ENCODE results near the gene TENM4.

TENM4 gene

DNA sequence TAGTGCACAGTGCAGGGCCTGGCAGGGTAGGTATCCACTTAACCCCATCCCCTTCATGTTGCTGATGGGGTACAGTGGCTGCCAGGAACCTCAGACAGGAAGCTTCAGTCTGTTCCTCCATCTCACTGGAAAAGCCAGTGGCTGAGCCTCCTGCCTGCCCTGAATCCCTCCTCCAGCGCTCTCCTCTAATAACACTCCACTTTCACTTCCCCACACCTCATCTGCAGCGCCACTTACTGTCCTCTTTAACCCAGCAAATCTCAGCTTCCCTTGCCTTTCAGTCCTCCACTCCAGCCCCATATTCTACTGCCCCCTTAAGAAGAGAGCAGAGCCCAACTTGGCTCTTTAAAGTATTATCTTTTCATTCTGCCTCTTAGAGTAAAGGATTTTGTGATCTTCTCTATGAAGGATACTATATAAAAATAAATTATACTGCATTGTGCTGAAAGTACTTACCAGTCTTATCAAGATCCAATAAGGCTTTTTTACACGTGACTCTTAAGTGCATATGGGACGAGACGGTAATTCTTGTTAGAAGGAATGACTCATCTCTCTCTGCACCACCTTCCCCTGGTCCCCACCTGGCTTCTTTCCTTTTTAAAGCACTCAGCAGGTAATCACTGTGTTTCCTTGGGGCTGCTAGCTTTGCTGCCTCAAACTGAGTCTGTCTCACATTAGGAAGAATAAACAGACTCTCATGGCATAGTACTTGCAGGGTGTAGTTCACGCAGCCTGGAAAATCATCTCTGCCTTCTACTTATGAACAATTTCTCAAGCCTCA, 628.1 kb downstream of the TENM4 start:
- no peak for DNase-seq (ENCODE audit: low read depth in 2 of 2)

DNA sequence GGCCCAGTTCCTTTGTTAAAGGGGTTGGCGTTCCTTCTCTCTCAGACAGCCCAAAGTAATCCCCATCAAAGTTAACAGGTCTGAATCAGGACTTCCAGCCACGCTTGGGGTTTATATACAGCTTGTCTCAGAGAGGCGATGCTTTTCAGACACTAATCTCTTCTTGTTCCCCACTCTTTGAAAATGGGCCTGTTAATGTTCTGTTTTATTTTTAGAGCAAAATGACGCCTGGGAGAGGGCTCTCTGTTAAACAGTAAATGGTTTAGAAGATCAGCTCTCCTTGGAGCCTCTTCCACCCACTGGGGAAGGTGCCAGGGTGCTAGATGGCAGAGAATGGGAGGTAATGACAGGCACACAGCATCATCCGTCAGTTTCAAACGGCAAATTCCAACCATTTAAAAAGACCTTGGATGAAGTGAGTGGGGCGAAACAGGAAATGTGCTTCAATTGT, 630.2 kb downstream of the TENM4 start:
- no peak for DNase-seq (ENCODE audit: low read depth in 2 of 2)

DNA sequence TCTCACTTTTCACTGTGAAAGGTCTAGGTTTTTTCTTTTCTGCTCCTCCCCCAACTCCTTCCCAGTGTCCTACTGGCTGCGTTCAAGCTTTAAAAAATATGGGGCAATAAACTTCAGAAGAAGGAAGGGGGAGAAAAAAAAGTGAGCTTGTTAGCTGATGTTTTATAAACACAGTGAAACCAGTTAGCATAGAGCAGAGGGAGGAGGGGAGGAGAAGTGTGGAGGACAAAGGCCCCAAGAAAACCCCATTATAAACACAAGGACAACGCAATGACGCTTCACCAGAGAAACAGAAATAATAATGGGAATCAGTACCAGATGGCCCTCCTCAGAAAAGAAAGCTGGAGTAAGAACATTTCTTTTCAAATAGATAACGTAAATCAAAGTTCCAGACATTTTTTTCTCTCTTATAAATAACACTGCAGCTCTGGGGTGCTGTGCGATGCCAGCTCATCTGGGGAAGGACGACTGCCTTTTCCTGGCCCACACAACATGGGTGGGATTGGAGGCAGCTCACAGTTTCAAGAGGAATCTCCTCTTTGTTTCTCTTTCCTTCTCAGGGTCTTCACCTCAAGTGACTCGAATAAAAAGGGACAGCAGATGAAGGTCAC, 630.8 kb downstream of the TENM4 start:
- no peak for DNase-seq (ENCODE audit: low read depth in 2 of 2)

DNA sequence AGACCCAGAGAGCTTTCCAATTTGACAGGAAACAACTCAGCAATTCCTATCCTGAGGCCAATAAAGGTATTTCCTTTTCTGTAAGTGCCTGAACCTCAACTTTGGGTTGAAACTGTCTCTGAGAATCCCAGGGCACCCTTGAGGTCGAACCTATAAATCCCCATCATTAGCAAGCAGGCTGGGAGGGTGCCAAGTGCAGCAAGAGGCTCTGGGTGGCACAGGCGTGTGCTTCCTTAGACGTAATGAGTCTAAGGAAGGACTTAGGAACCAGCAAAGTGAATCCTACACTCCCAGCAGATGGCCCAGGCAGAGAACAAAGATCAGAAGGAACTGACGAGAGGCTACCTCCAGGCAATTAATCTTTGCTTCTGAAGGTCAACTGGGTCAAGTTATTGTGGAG, 631.9 kb downstream of the TENM4 start:
- no peak for DNase-seq (ENCODE audit: low read depth in 2 of 2)

DNA sequence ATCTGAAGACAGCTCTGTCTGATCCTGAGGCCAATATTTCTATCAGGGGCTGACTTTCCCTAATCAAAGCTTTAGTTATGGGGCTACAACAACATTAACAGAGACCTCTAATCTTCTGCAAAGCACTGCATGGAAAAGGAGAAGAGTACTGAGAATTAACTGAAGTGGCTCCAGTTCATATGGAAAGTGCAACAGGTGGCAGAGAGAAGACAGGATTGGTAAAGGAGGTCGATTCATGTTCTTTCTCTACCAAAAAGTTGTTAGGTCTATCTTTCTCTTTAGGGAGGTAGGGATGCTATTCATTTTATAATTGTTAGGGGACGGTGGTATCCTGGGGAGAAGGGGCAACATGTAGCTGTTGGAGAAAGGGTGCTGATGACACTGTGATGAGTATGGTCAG, 633.5 kb downstream of the TENM4 start:
- DNase-seq (ENCODE audit: low read depth in 2 of 2), result no peak

DNA sequence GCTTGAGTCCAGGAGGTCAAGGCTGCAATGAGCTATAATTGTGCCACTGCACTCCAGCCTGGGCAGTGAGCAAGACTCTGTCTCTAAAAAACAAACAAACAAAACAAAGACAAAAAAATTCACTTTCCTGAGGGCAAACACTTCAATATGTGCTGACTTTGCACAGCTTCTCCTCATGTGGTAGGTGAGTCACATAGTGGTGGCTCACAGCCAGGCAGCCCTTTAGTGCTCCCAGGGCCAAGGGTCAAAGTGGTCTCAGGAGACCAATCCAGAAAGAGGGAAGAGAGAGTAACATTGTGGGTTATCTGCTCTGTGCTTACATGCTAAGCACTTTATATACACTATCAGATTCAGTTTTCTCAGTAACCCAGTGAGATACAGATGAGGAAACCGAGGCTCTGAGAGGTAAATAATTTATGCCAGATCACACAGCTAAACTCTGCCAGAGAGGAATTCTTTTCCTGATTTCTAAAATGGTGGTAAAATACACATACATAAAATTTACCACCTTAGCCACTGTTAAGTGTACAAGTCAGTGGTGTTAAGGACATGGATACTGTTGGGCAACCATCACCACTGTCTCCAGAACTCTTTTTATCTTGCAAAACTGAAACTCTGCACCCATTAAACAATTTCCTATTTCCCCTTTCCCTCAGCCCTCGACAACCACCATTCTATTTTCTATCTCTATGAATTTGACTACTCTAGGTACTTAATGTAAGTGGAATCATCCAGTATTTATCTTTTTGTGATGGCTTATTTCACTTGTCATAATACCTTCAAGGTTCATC, 634.4 kb downstream of the TENM4 start:
- no peak for DNase-seq (ENCODE audit: low read depth in 2 of 2)

DNA sequence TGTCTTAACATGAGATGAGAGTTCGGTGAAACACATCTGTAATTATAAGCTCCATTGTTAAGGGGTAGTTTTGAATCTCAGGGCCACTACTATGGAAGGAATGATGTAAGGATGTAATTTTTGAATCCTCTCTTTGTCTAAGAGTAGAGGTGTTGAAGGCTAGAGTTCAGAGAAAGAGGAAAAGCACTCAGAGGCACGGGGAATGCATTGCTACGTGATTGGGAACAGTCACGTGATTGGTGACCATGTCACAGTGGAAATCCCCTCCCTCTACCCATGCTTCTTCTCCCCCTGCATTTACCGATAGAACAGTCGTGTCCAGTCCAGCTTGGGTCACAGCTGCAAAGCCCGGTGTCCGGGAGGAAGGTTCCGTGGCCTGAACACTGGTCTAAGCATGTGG, 635.8 kb downstream of the TENM4 start:
- no peak for DNase-seq (ENCODE audit: low read depth in 2 of 2)

DNA sequence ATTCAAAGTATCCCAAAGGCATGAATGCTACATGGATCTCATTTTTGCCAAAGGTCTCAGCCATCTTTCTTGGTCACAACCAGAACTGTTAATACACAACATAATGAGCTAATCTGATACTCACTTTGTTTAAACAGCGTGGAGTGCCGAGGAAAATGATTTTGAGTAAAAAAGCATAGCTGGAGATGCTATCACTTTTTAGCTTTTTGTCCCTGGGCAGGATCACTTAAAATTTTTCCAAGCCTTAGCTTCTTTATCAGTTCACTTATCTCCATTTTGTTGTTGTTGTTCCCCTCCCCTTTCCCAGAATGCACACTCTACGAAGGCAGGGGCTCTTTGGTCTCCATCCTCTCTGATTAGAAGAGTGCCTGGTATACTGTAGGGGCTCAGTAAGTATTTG, 636.8 kb downstream of the TENM4 start:
- DNase-seq (ENCODE audit: low read depth in 2 of 2), result no peak

DNA sequence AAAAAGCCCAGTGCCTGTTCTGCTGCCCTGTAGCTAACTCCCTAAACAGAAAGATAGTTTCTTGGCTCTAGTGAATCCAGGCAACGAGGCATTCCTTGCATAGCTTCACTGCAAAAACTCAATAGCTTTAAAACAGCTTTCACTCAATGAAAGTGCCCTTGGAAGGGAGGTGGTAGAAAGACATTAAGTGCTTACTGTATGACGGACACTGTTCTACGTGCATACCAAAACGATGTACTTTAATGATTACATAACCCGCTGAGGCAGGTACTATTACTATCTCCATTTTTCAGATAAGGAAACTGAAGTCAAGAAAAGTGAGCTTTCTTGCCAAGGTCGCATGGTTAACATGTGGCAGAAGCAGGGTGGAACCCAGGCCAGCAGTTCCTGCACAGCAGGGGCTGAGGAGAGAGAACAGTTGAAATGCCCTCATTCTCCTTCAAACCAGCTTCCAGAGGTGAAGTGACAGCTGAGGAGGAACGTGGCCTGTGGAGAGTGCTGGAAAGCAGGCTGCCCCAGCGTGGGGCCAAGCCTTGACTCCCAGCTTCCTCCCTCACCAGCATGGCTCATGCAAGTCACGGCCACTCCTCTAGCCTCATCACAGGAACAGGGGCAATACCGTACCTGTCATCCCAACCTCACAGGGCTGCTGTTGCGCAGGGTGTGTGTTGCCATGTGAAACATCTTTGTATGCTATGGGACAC, 638.6 kb downstream of the TENM4 start:
- DNase-seq (ENCODE audit: low read depth in 2 of 2), result no peak

DNA sequence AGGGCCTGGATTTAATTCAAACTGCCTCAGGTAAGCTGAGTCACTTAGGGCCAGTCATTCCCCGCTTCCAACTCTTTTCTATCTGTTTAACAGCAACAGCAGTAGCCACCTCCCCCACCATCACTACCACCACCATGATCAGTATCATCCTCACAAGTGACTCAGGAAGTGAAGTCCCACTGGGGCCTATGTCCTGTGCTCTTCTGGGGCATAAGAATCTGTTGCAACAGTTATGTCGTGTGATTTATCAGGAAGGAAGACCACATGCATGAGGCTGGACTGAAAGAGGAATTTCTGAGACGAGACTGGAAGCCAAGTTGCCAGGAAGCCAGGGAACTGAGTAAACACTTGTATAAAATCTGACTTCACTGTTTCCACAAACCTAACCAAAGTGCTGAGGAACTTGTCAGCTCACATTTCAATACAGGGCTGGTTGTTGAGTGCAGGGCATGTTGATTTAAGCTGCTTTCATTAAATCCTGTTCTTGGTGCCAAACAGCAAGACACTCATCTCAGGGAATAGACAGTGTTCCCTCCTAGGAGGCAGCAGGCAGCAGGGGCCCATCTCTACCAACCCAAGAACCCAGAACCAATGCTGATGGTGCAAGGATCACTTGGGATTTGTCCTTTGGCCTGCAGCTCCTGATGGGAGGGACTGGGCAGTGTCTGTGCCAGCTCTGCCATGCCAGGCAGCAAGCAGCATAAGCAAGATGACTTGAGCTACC, 639.5 kb downstream of the TENM4 start:
- DNase-seq (ENCODE audit: low read depth in 2 of 2), result no peak

DNA sequence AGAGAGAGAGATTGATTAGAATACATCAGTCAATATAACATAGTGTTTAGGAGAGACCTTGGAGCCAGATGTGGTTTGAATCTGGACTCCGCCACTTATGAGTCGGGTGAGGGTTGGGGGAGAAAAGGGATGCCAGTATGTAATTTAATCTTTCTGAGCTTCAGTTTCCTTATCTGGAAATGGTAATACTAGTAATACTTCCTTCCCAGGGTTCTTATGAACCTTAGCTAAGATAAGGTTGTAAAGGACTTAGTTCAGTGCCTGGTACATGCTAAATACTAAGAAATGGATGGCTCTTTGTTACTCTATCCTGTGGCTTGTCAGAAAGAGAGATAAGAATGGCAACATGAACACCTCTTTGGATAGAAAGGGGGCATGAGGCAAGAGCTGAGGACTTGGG, 640.1 kb downstream of the TENM4 start:
- no peak for DNase-seq (ENCODE audit: low read depth in 2 of 2)

DNA sequence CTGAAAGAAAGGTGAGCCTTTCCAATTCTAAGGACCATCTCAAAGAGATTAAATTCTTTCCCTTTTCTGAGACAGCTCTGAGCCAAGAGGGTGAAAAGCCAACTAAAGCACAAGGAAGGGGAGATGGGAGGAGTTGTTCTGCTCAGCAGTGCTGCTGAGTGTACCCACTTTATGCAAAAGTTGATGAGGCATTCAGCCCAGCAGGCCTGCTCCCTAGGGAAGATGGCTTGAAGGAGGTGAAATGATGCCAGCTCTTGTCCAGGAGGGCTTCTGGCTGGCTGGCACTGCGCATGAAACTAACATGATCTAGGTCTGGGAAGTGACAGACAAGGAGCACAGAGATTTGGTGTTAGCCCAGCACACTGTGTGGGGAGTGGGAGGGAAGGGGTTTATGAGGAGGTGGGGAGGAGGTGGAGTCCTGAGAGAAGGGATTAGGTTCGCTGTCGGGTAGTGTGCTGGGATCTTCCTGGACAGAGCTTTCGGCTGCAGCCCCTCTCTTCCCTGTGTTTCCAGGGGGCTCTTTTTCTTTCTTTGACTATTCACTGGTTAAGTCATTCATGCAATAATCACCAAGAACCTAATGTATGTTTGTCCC, 640.6 kb downstream of the TENM4 start:
- no peak for DNase-seq (ENCODE audit: low read depth in 2 of 2)

DNA sequence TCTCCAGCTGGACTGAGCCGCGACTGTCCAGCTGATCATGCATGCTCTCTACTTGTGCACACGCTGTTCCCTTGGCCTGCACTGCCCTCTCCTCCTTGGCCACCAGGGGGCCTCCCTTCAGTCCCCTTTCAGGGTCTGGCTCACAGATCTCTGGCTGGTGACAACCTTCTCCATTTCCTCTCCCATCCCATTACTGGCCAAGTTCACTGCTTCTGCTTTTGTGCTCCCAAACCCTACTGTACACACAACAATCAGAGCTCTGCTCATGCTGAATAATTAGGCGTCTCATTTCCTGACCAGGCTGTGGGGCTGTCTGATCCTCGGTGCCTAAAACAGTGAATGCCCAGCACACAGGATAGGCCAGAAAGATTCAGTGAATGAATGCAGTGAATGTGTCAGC, 642.2 kb downstream of the TENM4 start:
- peak in 1 of 2 experiments; percentile 35 for DNase-seq (ENCODE audit: low read depth in 2 of 2)

DNA sequence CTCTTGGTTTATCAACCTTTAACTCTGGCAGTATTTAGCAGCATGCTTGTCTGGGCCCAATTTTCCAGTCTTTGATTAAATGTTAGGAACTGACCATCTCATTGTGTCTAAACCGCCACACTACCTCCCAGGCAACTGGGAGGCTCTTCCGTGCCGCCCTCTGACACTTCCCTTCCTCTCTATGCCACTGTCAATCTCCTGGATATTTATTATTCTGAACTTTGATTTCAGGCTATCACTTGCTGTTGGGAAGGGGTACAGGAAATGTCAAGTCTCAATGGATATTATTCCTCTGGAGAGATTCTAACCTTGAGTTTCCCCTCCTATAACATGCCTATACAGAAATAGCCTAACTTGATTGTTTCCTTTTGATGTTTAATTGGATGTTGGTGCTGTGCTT, 643.3 kb downstream of the TENM4 start:
- no peak for DNase-seq (ENCODE audit: low read depth in 2 of 2)

DNA sequence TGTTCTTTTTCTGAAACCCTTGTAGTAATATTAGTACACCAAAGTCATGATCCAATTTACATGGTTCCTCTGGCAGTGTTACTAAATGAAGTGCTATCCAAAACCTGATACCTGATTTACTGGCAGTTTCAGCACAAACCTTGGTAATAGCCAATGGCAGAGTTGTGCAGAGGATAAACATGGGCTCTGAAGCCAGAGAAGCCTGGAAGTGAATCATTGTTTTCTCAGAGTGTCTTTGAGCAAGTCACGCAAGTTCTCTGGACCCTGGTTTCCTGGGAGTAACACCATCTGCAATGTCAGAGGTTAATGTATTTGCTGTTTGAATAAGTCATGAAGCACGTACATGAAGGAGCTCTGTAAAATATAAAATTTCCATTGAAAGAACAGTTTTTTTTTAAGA, 643.9 kb downstream of the TENM4 start:
- no peak for DNase-seq (ENCODE audit: low read depth in 2 of 2)

DNA sequence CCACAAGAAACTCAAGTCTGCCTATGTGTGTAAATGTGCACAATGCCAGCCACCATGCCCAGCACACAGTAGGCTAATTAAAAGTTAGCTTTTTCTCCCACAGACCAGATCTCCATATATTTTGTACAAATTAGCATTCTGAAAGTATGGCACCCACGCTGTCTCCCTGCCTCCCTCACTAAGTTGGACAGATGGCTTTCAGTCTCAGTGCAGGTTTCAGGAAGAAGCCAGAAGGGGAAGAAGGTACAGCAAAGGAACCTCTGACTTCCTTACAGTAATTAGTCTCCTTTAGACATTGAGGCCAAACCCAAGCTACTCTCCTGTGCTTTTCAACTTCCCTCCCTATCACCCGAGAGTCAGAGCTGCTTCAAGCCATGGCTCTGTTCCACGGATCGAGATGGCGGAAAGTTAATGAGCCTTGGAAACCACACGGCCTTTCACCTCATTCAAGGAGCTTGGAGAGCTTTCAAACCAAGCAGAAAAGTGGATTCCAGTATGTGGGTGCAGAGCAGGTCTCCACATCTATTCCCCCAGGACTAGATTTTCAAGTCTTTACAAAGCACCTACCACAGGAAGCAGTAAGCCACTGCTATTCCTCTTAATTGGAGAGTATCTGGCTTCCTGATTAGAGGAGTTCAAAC, 645.1 kb downstream of the TENM4 start:
- no peak for DNase-seq (ENCODE audit: low read depth in 2 of 2)

DNA sequence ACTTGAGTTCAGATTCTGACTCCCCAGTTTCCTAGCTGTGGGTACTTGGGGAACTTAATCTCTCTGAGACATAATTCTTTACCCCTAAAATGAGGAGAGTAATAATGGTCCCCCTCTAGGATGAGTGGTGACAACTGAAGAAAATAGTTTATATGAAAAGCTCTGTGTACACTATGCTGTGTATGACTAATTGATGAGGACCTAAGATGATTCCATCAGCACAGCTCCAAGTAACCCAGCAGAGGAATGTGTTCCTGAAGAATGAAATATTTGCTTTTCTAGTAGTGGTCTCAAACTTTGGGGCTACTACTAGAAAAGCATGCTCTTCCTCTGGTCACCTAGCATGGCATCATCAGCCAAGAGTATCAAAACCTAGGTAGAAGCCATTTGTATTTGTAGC, 648.9 kb downstream of the TENM4 start:
- DNase-seq (ENCODE audit: low read depth in 2 of 2), result no peak

DNA sequence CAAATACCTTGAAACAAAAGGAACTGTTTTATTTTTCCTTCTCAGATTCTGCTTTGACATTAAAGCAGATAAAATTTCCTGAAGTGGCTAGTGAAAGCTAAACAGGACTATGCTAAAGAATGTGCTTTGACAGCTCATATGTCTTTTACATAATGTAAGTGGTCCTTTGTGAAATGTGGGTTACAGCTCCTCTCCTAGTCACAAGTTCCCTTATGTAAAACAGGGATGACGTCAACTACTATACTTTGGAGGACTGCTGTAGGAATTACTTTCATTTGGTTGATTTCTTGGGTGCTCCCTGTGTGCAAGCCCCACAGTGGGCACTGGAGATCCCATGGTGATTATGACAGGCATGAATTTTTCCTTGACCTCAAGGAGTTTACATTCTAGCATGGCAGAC, 649.6 kb downstream of the TENM4 start:
- DNase-seq (ENCODE audit: low read depth in 2 of 2), result no peak

DNA sequence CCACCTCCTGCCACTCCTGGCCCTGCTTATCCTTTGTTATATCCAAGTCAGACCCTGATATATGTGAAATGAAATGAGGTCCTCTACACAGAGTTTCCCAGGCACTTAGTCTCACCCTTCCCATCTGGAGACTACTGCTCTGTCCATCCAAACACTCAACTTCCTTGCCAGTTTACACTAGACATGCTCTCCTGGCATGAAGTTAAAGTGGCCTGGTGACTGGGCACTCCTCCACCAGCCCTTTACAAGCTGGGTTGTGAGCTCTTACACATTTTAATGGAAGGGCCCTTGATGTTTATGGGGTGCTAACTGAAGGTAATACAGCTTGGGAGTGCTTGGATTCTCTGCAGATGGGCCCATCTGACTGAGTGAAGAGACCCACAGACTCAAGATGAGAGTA, 650.0 kb downstream of the TENM4 start:
- no peak for DNase-seq (ENCODE audit: low read depth in 2 of 2)

DNA sequence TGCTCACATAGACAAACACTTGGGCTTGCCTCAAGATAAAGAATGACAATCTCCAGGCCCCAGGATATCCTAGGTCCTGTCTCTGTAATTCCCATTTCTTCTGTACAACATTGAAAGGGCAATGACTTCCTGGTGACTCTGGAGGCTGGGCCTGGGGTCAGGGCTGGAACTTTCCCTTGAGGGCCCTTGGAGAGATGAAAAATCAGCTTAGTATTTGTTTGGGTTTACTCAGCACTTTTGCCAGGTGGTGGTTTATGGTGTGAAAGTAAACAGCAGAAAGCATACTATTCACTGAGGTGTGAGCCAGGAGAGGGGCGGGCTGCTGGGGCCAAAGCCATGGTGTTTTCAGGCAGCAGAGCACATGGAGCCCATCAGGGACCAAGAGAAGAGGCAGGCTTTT, 651.5 kb downstream of the TENM4 start:
- DNase-seq (ENCODE audit: low read depth in 2 of 2), result no peak

DNA sequence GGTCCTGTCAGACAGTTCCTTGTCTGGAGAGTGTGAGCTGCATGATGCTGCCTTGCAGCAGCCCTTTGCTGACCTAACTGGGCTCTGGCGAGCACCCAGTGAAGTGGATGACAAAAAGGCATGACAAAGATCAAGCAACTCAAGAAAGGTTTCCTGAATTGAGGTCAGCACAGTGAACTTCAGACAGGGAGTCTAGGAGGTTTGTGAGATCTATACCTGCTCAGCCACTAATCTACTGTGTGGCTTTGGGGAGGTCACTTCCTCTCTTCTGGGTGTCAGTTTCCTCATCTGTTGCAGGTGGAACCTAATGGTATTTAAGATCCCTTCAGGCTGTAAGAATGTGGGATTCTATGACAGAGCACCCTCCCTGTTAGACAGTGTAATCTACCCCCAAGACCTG, 652.3 kb downstream of the TENM4 start:
- DNase-seq (ENCODE audit: low read depth in 2 of 2), result no peak

Data from stimulated activated CD4-positive, alpha-beta T cell treated with anti-CD3 and anti-CD28 coated beads, Interleukin-12 subunit alpha, Interleukin-12 subunit beta, amount 100 ng/mL, for 24 hours (primary cell).